Endometrial microvascular endothelial cells (primary cell): Measurements from ENCODE around the gene USP10. TPM values are rescaled to one million over a fixed set of nuclear protein-coding genes. Genes with fewer than 3 reads are reported as not detected.

ENCODE experiments used
- in situ Hi-C: cut with HindIII; loops from 2 replicates; pipeline ENCODE4 v1.10.0; 2017; ENCODE audit warnings: low sequenced_read_pairs, low pct_unique_long_range_greater_than_20kb; ENCODE audit errors: inconsistent ontology term
- total RNA-seq: library from RNA; depleted of rRNA; stranded (reverse); fragments of >200 nt; gene quantifications from one replicate; pipeline ENCODE4 v1.2.3, GENCODE V29; 2015; ENCODE audit errors: inconsistent ontology term

Gene USP10
- total RNA-seq, 1 donor from 2014 or later: 92.3 TPM

DNA sequence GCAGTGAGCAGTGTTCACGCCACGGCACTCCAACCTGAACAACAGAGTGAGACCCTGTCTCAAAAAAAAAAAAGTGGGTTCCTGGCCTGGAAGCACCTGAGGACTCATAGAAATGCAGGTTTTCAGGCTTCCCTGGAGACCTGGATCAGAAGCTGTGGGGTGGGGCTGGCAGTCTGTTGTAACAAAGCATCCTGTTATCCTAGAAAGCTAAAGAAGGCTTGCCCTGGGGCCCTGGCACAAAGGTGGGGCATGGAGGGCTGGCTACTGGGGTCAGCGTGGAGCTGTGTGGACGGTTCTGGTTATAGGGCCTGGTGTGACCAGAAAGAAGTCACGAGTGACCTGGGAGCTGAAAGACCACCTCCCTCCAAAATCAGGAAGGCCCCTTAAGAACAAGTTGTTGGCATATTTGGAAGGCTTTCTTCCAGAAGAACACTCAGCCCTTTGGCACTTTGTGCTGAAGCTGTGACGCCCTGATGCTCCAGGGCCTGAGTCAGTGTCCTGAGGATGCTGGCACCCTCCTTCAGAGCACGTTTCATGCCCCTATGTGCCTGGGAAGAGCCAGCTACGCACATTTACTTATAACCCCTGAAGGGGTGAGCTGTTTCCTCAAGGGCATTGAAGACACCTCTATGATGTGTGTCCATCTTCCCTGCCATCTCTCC, 126.2 kb downstream of the USP10 start:
- in situ Hi-C loops: no loop called here

DNA sequence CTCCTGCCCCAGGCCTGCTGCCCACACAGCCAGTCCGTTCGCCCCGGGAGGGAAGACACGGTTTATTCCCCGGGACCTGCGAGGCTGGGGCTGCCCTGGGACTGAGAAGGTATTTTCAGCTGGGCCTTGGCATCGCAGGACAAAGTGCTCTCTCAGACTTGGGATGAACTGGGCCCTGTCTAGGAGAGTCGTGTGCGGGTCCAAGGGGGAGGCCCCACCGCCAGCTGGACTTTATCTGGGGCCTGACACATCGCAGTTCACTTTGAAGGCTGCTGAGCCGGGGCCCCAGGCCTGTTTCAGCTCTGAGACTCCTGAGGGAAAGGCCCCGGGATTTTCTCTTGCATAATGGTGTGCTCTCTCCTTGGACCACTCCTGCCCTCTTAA, 126.8 kb downstream of the USP10 start:
- in situ Hi-C loops: no loop called here

DNA sequence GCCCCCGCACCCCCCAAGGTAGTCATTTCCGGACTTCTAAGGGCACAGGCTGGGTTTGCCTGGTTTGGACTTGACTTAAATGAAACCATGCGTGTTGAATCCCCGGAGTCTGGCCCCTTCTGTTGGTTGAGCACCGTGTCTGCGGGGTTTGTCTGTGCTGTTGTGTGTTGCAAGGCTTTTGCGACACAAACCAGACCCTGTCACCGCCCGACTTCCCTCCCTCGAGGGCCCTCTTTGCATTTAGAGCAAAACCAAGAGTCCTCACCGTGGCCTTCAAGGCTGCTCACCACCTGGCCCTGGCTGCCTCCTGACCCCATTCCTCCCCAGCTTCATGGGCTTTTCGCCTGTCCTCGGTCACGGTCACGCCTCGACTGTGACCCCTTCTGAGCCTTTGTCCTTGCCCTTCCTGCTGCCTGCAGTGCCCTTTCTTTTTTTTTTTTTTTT, 127.4 kb downstream of the USP10 start:
- in situ Hi-C loops: no loop called here

DNA sequence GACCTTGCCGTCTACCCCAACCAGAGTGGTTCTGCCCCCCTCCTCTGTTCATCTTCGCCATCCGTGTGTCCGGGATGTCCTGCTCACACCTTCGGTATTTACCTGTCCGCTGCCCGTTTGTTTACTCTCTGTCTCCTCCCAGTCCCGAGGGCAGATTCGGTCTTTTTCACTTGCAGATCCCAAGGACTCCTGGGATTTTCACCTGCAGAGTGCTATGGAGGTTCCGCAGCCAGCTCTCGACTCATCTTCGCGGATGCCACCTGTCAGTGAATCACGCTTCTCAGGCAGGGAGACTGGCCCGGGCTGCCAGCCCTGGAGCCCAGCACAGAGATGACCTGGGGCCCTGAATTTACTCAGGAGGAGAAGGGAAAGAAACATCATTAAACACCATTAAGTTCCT, 128.1 kb downstream of the USP10 start:
- in situ Hi-C loops: no loop called here

- in situ Hi-C loops: no loop called here
Measured at GRCh38 chr16:84828322-84828721, 128.5 kb downstream of the USP10 start.

Other genes with a start within 250 kb of the USP10 start
- gene MEAK7, start 195.3 kb upstream of the USP10 start, total RNA-seq: 26.3 TPM
- 196 TPM for gene COTL1, start 81.9 kb upstream of the USP10 start, total RNA-seq
- 38.7 TPM for gene KLHL36, start 51.5 kb upstream of the USP10 start, total RNA-seq
- 8.6 TPM for gene CRISPLD2, start 120.0 kb downstream of the USP10 start, total RNA-seq